ENCODE data around the gene ANAPC16.
"Not testable (repeated sequence)": the region's sequence is repeated elsewhere in the genome, so short reads cannot be mapped to it uniquely, and the experiment has no call there.

Gene ANAPC16

GRCh38 chr10:72248468-72249151 is 32.8 kb downstream of the ANAPC16 start:
- DNase-seq: no peak
- Histone ChIP-seq H3K27me3 (ENCODE audit: insufficient read depth, low read depth, severe bottlenecking) (no peaks in the 10 kb centered on the region), H3K4me3 (ENCODE audit: low read depth, low read length) (no peak overlapping the region), H3K36me3 (no peaks in the 10 kb centered on the region), H3K9me3 (ENCODE audit: severe bottlenecking) (no peaks in the 10 kb centered on the region), H3K27ac (no peak overlapping the region)
- no peak for TF ChIP-seq CTCF (IDR thresholded peaks at IDR 0.05; ENCODE audit: low read depth, low read length)

DNA sequence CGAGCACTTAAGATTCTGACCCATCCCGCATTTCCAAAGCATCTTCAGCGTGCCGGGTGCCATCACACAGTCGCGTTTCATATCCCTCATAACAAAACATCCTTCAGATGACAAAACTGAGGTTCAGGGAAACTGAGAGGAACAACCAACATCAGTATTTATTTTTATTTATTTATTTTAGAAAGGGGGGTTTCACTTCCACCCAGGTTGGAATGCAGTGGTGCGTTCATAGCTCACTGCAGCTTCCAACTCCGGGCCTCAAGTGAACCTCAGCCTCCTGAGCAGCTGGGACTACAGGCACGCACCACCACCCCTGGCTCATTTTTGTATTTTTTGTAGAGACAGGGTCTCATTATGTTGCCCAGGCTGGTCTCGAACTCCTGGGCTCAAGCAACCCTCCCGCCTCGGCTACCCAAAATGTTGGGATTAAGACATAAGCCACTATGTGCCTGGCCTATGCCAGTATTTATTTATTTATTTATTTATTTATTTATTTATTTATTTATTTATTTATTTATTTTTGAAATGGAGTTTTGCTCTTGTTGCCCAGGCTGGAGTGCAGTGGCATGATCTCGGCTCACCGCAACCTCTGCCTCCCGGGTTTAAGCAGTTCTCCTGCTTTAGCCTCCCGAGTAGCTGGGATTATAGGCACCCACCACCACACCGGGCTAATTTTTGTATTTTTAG is 33.5 kb downstream of the ANAPC16 start:
- H3K36me3 ChIP-seq; H3K9me3 ChIP-seq (ENCODE audit: severe bottlenecking); H3K27ac ChIP-seq; H3K27me3 ChIP-seq (ENCODE audit: insufficient read depth, low read depth, severe bottlenecking); H3K4me3 ChIP-seq (ENCODE audit: low read depth, low read length); DNase-seq: not testable (repeated sequence)

GRCh38 chr10:72250666-72251065 is 34.9 kb downstream of the ANAPC16 start:
- TF ChIP-seq CTCF (IDR thresholded peaks at IDR 0.05; ENCODE audit: low read depth, low read length): no peak
- Histone ChIP-seq H3K36me3 (no peaks in the 10 kb centered on the region), H3K27ac (no peak overlapping the region), H3K4me3 (ENCODE audit: low read depth, low read length) (no peak overlapping the region), H3K9me3 (ENCODE audit: severe bottlenecking) (no peaks in the 10 kb centered on the region), H3K27me3 (ENCODE audit: insufficient read depth, low read depth, severe bottlenecking) (no peaks in the 10 kb centered on the region)
- peak; percentile 51 for DNase-seq

DNA sequence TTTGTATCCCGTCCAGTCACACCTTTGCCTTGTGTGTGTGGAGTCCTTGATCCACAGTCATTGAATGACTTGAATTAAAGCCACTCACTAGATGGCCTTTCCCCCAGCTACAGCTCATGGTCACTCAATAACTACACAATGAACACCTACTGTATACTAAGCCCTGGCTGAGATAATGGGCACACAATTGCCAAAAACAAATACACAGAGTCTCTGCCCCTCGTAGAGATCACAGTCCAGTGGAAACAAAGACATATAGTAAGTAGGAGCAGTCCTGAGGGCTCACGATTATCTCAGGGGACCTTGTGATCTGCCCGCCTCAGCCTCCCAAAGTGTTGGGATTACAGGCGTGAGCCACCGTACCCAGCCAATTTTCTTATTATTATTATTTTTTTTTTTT is 35.8 kb downstream of the ANAPC16 start:
- no peak overlapping the region for H3K4me3 ChIP-seq (ENCODE audit: low read depth, low read length)
- no peak for DNase-seq
- TF ChIP-seq CTCF (IDR thresholded peaks at IDR 0.05; ENCODE audit: low read depth, low read length): no peak
- no peak overlapping the region for H3K27ac ChIP-seq
- no peaks in the 10 kb centered on the region for H3K27me3 ChIP-seq (ENCODE audit: insufficient read depth, low read depth, severe bottlenecking)
- H3K36me3 ChIP-seq: no peaks in the 10 kb centered on the region
- no peaks in the 10 kb centered on the region for H3K9me3 ChIP-seq (ENCODE audit: severe bottlenecking)

- no peaks in the 10 kb centered on the region for H3K36me3 ChIP-seq
- no peak for DNase-seq
- no peak overlapping the region for H3K4me3 ChIP-seq (ENCODE audit: low read depth, low read length)
- no peaks in the 10 kb centered on the region for H3K9me3 ChIP-seq (ENCODE audit: severe bottlenecking)
- no peak overlapping the region for H3K27ac ChIP-seq
- no peaks in the 10 kb centered on the region for H3K27me3 ChIP-seq (ENCODE audit: insufficient read depth, low read depth, severe bottlenecking)
- no peak for TF ChIP-seq CTCF (IDR thresholded peaks at IDR 0.05; ENCODE audit: low read depth, low read length)
These were observed 37.2 kb downstream of the ANAPC16 start for GRCh38 chr10:72252972-72253371.

DNA sequence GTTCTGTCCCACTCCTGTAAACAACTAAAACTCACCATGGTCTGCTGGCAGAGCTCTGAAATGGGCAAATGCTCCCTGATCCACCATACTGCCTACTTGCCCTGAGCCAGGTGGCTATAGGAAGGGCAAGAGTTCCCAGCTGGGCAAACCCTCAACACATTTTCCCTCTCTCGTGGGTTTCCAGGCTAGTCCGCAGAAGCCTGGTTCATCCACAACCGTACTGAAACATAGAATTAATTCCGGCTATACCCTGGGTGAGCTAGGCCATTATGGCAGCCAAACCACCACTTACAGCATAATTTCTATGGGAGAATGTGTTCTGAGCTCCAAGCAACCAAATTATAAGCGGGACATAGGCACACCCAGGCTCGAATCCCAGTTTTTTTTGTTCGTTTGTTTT is 37.8 kb downstream of the ANAPC16 start:
- TF ChIP-seq CTCF (IDR thresholded peaks at IDR 0.05; ENCODE audit: low read depth, low read length): no peak
- no peaks in the 10 kb centered on the region for H3K36me3 ChIP-seq
- H3K27me3 ChIP-seq (ENCODE audit: insufficient read depth, low read depth, severe bottlenecking): no peaks in the 10 kb centered on the region
- no peak overlapping the region for H3K27ac ChIP-seq
- H3K9me3 ChIP-seq (ENCODE audit: severe bottlenecking): no peaks in the 10 kb centered on the region
- no peak overlapping the region for H3K4me3 ChIP-seq (ENCODE audit: low read depth, low read length)
- no peak for DNase-seq

All from WERI-Rb-1 (cell line).